RPMI8226 (cell line): ENCODE results near the gene CTXN2.

Experiments
- DNase-seq: peaks from one replicate; pipeline ENCODE4 v3.0.0-alpha.2; 2015

Gene CTXN2

DNA sequence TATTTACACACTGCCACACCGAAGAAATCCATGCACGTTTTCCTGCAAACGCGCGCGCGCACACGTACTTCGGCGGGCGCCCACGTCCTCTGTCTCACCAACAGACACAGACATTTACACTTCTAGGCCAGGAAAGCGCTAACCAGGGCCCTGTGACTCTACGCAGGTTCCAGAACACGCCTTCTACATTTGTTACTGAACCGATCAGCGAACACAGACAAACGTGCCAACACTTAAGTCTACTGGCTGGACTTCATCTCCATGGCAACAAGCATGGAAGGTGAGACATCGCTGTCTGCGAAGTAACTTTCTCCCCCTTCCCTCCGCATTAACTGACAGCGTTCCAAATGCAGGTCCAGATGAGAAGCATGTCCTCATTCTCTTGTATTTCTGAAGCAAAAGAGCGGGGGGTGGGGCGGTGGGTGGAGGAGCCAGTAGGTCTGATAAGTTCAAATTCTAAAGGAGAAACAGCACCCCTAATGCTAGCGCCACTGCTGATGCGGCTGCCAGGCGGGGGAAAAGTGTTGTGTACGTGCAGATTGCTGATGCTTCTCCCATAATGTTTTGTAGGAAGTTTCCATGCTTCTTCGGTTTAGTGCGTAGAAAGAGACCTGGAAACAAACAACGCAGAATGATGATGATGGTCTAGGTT lies at the start of gene CTXN2:
Gene CTXN2, plus strand, starts transcription at position 92 of the 652 bp plus-strand sequence. CDS start 9,636 bp downstream, outside the sequence.
- no peak for DNase-seq

DNA sequence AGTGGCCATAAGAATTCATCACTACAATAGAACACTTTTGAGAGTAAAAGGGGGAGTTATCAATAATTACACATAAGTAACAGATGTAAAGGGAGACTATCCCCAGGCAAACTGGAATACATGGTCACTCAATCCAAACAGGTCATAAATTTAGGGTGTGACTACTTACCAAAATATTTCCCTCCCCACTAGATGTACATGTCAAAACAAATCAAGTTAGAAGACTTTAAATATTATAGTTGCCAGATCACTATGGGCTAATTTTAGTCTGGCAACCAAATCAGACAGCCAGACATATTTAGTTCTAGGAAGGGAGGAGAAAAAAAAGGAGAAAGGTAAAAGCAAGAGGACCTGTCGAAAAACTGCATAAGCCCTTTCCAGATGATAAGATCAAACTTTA lies 47.6 kb upstream of the CTXN2 start:
- no peak for DNase-seq

DNA sequence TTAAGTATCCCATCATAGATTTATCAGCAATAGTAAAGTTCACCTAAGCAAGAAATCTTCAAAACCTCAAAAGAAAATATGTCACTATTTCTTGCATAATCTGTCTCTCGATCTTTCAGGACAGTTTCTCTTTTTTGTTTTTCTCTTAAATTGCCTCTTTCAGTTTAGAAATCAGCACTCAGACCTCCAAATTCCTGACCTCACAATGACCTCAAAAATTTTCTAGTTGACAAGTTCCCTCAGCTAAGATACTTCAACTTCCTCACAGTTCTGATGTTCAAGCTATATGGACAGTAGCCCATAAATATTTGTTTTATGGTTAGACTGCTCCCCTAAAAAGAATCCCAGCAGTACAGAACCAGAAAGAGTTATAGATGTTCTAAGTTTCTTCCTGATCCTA lies 46.6 kb upstream of the CTXN2 start:
- peak; percentile 37 for DNase-seq

DNA sequence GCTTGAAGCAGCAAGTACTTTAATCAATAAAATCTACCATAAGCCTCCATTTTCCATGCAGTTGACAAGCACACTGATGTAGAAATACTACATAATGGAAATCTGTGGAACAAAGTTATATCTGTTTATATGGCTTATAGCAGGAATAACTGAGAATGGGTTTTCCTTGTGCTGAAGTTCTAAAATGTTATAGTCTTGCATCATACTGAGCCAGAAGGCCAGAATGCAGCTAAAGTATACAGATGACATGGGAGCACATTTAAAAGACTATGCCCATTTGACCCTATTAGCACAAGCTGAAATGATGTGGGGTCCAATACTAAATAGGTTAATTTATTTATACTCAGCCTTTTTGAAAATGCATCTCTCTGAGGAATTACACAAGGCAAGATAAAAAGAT lies 45.5 kb upstream of the CTXN2 start:
- no peak for DNase-seq

DNA sequence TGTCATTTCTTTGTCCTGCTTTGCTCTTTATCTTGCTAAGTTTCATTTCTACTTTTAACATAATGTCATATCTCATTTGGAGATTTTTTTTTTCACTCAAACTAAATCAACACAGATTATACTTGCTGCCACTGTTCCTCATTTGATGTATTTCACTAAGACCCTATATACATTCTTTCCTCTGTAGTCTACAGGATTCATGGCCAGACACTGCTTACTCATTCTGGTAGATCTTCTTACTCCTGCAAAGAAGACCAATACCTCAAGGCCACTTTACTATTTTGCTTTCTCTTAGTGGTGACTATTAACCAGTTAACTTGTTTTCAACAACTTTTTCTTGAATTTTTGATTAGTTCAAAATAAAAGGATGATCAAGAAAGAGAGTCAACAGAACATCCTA lies 44.1 kb upstream of the CTXN2 start:
- DNase-seq, result no peak

DNA sequence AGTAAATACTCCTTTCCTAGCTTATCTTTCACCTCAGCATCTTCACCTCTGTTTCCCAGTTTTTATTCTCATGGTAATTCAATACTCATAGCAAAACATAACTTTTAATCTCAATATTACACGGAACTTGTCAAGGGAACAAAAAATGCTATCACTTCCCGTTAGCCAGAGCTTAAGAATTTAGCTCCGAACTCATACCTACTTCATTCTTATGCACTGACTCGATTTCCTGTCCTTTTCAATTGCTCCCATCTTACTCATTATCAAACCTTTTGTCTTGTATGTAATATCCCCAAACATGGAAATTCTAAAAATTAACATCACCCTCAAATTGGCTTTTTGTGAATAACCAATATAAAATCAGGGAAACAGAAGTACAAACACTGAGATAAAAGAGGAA lies 41.6 kb upstream of the CTXN2 start:
- DNase-seq, result no peak

DNA sequence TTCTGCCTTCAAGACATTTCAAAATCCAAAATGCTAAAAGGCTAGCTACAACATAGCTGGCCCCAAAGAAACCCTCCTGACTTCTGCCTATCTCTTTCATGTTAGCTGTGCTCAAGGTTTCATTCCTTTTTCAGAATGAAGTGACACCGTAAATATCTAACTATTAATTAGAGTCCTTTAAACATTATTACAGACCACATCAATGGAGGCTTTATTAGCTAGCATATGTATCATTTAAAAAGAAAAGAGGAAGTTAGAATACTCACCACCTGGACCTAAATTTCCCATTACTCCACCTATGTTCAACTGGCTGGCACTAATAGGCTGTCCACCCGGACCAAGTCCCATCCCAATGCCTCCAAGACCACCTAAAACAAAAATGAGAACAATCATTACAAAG lies 37.9 kb upstream of the CTXN2 start:
- DNase-seq, result no peak

DNA sequence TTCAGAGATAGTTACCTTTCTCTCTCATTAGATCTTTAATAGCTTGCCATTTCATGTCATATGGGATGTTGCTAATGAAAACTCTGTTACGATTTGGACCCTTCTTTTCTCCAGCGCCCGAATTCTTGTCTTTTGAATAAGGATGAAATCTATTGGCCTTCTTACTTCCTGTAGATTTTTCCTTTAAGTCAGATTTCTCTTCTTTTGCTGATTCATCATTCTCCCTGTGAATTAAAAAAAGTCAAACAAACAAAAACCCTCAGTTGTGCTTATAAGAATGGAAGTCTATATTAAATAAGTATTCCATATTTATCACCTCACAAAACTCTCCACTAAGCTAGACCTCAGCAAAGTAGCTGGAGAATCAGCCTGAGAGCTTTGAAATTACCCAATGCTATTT lies 22.8 kb upstream of the CTXN2 start:
- DNase-seq, result no peak

DNA sequence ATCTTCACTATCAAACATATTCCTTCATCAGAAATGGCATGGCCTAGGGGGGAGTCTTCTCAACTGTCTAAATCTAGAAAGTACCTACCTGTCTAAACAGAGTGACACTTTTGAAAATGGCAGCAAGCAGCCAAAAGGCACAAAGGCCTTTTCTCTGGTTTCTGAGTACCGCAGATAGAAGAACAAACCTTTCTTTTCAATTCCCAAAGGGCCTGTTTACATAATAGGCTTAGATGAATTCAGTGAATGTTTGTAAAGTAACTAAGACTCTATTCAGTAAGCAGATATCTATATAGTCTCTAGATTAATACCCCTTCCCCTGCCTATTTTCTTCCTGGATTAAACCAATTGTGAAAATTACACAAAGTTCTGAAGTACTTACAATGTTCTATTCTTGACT lies 20.5 kb upstream of the CTXN2 start:
- DNase-seq, result no peak

DNA sequence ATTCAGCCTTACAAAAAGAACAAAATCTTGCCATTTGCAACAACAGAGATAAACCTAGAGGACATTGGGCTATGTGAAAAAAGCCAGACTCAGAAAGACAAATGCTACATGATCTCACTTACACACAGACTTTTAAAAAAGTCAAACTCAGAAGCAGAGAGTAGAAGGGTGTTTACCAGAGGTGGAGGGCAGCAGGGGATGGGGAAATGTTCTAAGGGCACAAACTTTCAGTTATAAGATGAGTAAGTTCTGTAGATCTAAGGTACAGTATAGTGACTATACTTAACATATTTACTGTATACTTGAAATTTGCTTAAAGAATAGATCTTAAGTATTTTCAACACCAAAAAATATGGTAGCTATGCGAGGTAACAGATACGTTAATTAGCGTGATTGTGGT lies 16.3 kb upstream of the CTXN2 start:
- DNase-seq, result no peak

DNA sequence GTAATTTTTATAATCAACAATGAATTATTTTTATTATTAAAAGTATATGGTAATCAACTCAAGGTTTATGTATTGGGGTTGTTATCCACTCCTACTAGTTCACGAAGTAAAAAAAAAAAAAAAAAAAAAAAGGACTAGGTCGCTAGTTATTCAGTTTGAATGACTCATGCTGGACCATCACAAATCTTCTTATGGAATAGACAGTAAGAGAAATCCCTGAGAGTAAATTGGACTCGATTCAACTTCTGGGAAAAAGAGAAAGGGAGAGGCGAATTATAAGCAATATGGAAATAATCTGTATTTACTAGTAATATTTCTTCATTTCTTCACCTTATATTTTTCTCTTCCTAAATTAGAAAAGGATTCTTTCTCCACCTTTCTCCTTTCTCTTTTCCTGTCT lies 15.4 kb upstream of the CTXN2 start:
- no peak for DNase-seq

DNA sequence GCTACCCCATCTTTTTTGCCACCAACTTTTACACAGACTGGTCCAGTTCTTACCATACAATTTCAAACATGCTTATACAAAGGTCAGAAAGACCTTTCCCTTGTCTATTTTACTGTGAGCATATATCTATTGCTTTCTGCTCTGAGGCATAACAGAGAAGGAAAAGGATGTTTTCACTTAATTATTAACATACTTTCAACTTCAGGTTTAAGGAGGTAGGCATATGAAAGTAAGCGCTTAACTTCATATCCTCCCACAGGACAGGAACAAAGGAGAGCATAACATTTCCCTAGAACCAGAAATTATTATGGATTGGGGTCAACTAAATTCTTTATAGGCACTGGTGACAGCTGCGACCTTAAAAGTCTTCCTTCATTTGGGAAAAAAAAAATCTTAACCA lies 14.5 kb upstream of the CTXN2 start:
- no peak for DNase-seq

DNA sequence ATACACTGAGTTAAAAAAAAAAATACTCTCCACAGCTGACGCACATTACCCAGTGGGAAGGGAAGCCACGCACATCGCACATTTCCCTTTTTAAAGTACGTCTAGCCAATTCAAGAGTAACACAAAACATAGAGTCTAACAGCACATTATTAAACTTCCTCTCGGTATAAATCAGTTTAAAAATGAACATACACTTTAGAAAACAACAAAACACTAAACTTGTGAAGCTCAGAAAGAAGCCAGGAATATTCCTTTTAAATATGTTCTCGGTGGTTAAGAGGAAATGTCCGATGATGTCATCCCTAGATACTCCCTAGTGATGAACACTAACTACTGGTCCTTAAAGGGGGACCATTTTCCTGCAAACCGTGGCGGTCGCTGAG lies 14.1 kb upstream of the CTXN2 start:
- peak; percentile 11 for DNase-seq

DNA sequence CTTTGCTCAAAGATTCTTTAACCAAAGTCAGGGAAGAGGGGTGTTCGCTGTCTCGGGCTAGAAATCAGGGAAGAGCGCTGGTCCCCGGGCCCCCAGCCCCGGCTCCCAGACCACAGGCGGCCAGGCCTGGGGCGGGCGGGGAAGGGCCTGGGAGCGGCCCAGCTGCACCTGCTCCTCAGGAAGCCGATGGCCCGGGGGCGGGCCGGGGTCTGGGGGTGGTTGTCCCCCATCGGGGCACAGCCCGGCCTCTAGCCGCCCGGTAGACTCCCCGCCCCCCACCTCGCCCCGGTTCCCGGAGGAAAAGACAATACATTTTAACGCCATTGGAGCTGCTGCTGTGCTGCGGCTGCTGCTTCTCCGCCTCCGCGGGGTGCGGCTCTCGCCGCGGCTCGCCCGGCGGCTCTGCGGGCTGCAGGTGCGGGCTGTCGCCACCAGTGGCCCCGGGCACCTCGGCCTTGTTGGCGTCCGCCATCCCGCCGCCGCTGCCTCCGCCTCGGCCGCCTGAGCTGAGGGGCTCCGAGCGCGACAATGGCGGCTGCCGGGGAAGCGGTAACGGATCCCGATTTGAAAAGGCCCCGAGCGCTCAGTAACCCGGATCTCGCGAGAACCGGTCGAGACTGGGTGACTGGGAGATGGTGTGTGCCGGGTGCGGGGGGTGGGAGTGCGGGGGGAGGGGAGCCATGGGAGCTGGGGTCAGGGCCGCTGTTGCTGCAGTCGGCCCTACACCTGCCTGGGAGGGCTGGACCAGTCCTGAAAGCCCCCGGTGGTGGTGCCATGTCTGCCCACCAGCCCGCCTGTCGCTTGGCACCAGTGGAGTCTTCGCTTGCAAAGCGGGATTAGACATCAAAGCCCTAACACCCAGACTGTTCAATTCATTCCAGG lies 13.5 kb upstream of the CTXN2 start, which contains the start of gene MYEF2:
Gene MYEF2, minus strand, starts transcription at position 530 of the 882 bp plus-strand sequence. Its CDS starts 58 bp downstream, at position 472.
- DNase-seq, result peak; percentile 49

DNA sequence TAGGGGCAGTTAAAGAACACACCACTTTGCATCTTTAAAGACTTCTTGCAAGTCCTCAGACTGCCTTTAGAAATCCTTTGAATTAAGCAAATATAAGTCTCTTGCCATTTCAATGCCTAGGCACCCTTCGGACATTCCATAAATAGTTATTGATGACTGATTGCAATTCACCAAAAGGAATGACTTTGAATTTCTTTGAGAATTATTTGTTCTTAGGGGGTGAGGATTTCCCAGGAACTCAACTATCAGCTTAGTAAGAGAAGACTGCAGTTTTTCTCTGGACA lies 12.9 kb upstream of the CTXN2 start:
- DNase-seq, result no peak

DNA sequence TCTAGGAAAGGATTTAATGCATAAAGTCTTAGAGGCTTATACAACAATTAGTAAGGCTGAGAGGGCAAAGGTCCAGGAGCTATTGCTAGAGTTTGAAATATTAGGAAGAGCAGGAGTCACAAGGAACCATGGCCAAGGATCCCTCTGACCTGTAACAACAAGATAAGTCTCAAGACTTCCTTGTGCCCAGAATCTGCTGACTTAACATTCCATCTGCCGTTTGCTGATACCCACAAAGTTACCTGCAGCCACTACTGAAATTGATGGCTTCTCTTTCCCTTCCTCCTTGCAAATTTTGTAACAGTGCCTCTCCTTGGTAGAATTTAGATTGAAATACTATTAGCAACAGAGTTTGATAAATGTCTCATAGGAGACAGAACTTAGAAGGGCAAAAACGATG lies 8.7 kb upstream of the CTXN2 start:
- DNase-seq, result peak; percentile 27

DNA sequence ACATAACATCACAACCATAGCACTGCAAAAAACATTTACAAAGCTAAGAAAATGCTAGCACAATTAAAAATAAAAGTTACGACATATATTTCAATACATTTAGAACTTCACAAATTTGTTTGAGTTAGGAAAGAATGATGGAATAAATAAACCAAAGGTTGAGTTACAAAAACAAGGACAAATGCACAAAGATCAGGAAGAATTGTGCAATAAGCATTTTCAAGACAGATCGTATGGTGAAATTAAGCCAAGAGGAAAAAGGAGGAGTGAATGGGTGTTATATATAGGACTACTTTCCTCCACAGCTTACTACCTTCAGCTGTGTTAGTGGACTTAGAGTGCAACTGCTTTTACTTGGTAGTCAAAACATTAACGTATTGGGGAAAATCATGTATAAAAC lies 5.9 kb upstream of the CTXN2 start:
- no peak for DNase-seq

DNA sequence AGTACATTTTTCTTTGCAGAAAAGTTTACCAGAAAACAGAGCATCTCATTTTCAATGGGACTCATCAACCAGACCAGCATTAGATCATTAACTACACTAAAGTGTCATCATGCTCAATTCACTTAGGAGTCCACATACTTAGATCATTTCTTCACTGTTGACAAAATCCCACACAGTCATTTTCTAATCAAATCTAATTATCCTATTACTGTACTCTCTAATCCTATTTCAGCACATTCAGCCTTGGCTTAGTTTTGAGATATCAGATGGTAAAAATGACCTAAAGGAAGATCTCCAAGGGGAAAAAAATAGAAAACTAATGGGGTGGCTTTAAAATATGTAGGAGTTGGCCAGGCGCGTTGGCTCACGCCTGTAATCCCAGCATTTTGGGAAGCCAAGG lies 5.2 kb upstream of the CTXN2 start:
- DNase-seq, result no peak

DNA sequence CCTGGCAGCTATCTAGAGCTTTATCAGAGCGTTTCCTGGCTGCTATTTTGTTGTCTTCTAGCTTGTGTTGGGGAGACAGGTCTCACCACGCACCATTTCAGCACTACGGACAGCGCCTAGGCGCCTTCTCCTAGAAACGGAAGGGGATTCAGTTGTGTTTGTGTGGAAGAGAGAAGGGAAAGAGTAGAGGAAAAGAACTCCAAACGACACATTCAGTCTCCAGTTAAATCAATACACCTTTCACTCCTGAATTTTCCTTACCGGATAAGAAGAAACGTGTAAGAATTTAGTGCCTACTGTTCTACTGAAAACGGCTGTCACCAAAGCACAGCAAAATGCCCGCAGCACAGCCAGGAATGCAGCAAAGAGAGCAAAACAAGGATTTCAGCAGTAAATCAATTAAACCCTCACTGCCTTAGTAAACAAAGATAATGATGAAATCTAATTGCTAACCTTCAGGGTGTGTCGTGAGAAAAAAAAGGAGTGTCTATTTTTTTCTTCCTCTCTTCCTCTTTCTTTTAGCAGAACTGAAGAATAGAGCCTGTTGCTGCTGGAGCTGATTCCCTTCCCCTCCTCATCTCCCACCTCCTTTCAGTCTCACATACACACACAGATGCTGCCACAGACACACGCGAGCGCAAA lies 412 bp upstream of the CTXN2 start:
- peak; percentile 67 for DNase-seq

DNA sequence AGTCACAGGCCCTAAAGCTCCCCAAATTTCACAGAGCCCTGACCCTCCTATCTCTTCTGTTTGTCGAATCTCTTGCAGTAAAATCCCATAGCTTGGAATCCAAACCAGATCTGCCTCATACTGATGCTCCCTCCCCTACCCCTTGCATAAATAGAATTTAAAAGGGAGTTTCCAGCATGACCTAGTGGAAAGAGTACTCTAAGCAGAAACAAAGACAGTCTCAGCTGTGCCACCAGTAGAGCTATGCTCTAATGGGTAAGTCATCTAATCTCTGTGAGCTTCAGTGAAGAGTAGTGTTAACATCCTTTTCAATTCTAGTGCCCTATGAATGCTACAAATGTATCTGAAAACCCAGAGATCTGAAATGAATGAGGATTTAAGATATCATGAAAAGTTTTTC lies 10.6 kb downstream of the CTXN2 start:
- no peak for DNase-seq

DNA sequence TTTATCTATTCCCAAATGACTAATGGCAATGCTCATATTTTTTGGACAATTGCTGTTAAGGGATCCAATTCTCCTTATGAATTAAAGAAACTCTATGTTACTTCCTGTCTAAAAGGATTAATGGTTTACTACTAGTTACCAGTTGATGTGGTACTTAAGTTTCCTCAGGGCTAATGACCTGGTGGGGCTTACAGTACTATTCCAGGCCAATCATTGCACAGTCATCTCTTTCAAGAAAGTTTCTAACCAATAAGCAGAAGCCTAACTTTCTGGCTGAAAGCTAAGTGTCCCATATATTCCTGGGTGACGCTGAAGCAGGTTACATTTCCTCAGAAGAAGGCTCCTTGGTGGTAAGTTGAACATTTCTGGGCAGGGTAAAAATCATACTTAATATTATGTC lies 14.5 kb downstream of the CTXN2 start, which contains the start of gene SLC12A1:
Gene SLC12A1, plus strand, starts transcription at position 322 of the 400 bp plus-strand sequence. CDS start 1,418 bp downstream, outside the sequence.
- no peak for DNase-seq

DNA sequence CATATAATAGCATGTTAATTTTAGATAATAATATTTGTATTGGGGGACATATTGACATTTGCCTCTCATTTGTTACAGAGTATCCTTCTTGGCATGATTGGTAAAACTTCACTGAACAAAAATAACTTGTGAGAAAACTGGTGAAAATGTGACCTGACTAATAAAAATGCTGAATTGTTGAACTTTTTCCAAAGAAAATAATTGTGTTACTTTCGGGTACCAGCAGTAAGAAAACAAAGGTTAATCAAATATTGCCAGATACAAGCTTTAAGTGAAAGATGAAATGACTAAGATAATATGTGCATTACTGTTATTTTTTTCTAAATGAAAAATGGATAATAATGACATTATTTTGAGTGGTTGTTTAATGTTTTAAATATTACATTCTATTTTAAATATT lies 29.8 kb downstream of the CTXN2 start:
- no peak for DNase-seq

DNA sequence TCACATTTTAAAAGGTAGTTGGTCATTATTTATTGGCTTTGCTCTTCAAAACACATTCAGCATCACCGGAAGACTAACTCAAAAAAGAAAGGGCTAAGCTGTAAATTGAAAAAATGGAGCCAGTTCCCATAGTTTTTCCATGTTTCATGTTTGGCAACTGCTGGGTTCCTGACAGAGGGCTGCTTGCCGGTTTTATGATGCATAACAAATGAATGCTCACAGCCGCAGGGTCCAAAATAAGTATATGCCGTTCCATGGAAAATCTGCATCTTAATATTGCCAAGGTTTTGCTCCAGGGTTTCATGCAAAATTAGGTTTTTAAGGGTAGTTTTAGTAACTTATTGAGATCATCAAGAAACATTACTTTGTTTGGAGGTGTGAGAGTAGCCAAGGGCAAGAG lies 30.4 kb downstream of the CTXN2 start:
- no peak for DNase-seq

DNA sequence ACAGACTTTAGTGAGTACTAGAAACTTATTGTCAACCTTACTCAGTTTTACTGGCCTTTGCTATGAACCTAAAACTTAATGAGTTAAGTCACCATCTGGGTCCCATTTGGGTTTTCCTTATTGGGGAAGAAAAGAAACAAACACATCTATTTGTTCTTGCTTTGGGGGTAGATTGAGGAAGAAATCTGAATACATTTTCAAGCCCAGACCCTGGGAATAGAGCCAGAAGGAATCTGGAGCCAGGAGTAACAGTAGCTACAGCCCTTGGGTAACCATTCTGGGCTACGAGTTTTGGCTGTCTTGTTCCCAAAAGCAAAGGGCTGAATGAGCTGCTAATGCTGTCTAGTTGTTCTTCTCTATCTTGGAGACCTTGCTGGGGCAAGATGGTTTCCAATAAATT lies 31.2 kb downstream of the CTXN2 start:
- no peak for DNase-seq
